ENCODE measurements around the gene MBP. TPM values are rescaled to one million over a fixed set of nuclear protein-coding genes. Genes with fewer than 3 reads are reported as not detected.

Gene MBP
- total and polyA plus RNA-seq, 2 of the 4 experiments (the other 2 are of a cell fraction): 0.72 to 0.90 TPM

GRCh38 chr18:77140030-77140429 is 7.4 kb upstream of the MBP start:
- no TSS peak for BruUV-seq (replicated peaks)
- ATAC-seq (ENCODE audit: low read depth): no peak

More at GRCh38 chr18:77140030-77140429, 7.4 kb upstream of the MBP start:
- H3K14ac ChIP-seq (replicated peaks; ENCODE audit: low read depth, low read length): no peak overlapping the region
- H3K9ac ChIP-seq (ENCODE audit: low read depth, low read length): no peak overlapping the region
- intact Hi-C loops (cut with micrococcal nuclease) (no loop called here), in situ Hi-C loops (cut with MboI; ENCODE audit: low sequenced_read_pairs) (no loop called here), dilution Hi-C loops (cut with HindIII; ENCODE audit: low sequenced_read_pairs, unreplicated experiment) (no loop called here)
- TF ChIP-seq MAFK (IDR thresholded peaks at IDR 0.05; ENCODE audit: low read depth, low read length): no peak
- no peak for TF ChIP-seq CEBPB (IDR thresholded peaks at IDR 0.05; ENCODE audit: low read depth, low read length)
- no peak for TF ChIP-seq MXI1 (IDR thresholded peaks at IDR 0.05; ENCODE audit: borderline replicate concordance, low read depth, low read length)
- TF ChIP-seq, protein P1, sequence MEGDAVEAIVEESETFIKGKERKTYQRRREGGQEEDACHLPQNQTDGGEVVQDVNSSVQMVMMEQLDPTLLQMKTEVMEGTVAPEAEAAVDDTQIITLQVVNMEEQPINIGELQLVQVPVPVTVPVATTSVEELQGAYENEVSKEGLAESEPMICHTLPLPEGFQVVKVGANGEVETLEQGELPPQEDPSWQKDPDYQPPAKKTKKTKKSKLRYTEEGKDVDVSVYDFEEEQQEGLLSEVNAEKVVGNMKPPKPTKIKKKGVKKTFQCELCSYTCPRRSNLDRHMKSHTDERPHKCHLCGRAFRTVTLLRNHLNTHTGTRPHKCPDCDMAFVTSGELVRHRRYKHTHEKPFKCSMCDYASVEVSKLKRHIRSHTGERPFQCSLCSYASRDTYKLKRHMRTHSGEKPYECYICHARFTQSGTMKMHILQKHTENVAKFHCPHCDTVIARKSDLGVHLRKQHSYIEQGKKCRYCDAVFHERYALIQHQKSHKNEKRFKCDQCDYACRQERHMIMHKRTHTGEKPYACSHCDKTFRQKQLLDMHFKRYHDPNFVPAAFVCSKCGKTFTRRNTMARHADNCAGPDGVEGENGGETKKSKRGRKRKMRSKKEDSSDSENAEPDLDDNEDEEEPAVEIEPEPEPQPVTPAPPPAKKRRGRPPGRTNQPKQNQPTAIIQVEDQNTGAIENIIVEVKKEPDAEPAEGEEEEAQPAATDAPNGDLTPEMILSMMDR (conservative IDR thresholded peaks at IDR 0.05; ENCODE audit: low read depth, low read length): no peak
- no peak for TF ChIP-seq SMC3 (IDR thresholded peaks at IDR 0.05; ENCODE audit: low read depth, low read length)
- no peak for TF ChIP-seq USF2 (IDR thresholded peaks at IDR 0.05; ENCODE audit: low read depth, low read length)
- H4K5ac ChIP-seq (ENCODE audit: low read depth, low read length): no peak overlapping the region
- CTCF ChIA-PET: interaction anchor here (2.1 kb wide), 1 partner anchor 72 kb away, joined by 6 read pairs; no protein-coding TSS in a partner anchor
- H2BK20ac ChIP-seq (ENCODE audit: low read depth, low read length): no peak overlapping the region
- WGBS, 2 experiments (ENCODE audit: extremely low coverage in 2 of 2, insufficient read length in 1 of 2): 67% methylated on average over 1 of the region's 5 CpGs; no CpG with 5 or more reads in 1 of the 2 experiments
- no peak for DNase-seq
- POLR2A ChIA-PET (ENCODE audit: unreplicated experiment): no interaction called here
- peaks cover 7% of the 10 kb centered on the region; the same call in 1 of the 2 replicates for H3K9me3 ChIP-seq (ENCODE audit: control insufficient read depth, insufficient read depth, low read length)
- no peak overlapping the region for H4K8ac ChIP-seq (ENCODE audit: low read depth in 2 of 2, low read length in 2 of 2)
- H3K9me1 ChIP-seq (ENCODE audit: insufficient read depth, low read length): no peaks in the 10 kb centered on the region
- H2BK15ac ChIP-seq (ENCODE audit: low read depth, low read length): no peak overlapping the region
- no peaks in the 10 kb centered on the region for H3K79me1 ChIP-seq (ENCODE audit: low read depth in 1 of 2, low read length in 2 of 2)
- no peak overlapping the region for H3K4me2 ChIP-seq (ENCODE audit: low read depth, low read length)
- H4K20me1 ChIP-seq (ENCODE audit: insufficient read depth, low read length): no peaks in the 10 kb centered on the region
- H3K56ac ChIP-seq (ENCODE audit: extremely low read depth, insufficient read depth, low read length): no peak overlapping the region
- H3K18ac ChIP-seq (ENCODE audit: low read depth, low read length): no peak overlapping the region
- no peak overlapping the region for H4K91ac ChIP-seq (ENCODE audit: insufficient read depth, low read depth, low read length)
- H2AFZ ChIP-seq (replicated peaks; ENCODE audit: low read length, poor library complexity): no peak overlapping the region
- no peaks in the 10 kb centered on the region for H3K27me3 ChIP-seq (ENCODE audit: control insufficient read depth, insufficient read depth, low read length)
- H3K4ac ChIP-seq (ENCODE audit: low read depth, low read length): no peak overlapping the region
- no peak overlapping the region for H2BK120ac ChIP-seq (ENCODE audit: low read depth, low read length)
- no peak overlapping the region for H2AK5ac ChIP-seq (ENCODE audit: low read depth, low read length)
- H3K36me3 ChIP-seq (ENCODE audit: control insufficient read depth, insufficient read depth, low read length): no peaks in the 10 kb centered on the region
- no peak overlapping the region for H2BK5ac ChIP-seq (ENCODE audit: low read depth, low read length, poor library complexity, severe bottlenecking)
- H3K27ac ChIP-seq (ENCODE audit: insufficient read depth, low read length): no peak overlapping the region
- H3K23ac ChIP-seq (ENCODE audit: low read depth, low read length): no peak overlapping the region
- no peak overlapping the region for H3K4me3 ChIP-seq (ENCODE audit: insufficient read depth, low read depth, low read length)
- H3K4me1 ChIP-seq (ENCODE audit: control insufficient read depth, insufficient read depth, low read length): peaks cover 2% of the 10 kb centered on the region; the same call in 1 of the 2 replicates
- H2AK9ac ChIP-seq (replicated peaks; ENCODE audit: low read depth, low read length, poor library complexity): no peak overlapping the region

Measured in IMR-90 (cell line).